Osteoblast (primary cell): ENCODE results near the gene OR4N5. TPM values are rescaled to one million over a fixed set of nuclear protein-coding genes. Genes with fewer than 3 reads are reported as not detected.

Experiments used
- DNase-seq: peaks from one replicate; pipeline ENCODE4 v3.0.0; 2011; ENCODE audit warnings: low spot score, mixed read lengths; ENCODE audit not compliant: insufficient read length; ENCODE audit errors: missing footprints
- H2AFZ ChIP-seq: 2 replicates; pipeline ENCODE4 v1.6.0; 2011; ENCODE audit warnings: mild to moderate bottlenecking, low read length
- H3K27ac ChIP-seq: 2 replicates; pipeline ENCODE4 v1.5.1; 2011; ENCODE audit warnings: mild to moderate bottlenecking, low read depth, low read length, moderate library complexity
- H3K27me3 ChIP-seq: 2 replicates; pipeline ENCODE4 v1.6.0; 2012; ENCODE audit warnings: mild to moderate bottlenecking, control low read depth, inconsistent platforms, low read length, moderate library complexity; ENCODE audit not compliant: insufficient read depth
- H3K36me3 ChIP-seq: 2 replicates; pipeline ENCODE4 v1.5.1; 2011; ENCODE audit warnings: mild to moderate bottlenecking, low read length, control low read depth, moderate library complexity; ENCODE audit not compliant: insufficient read depth
- H3K4me1 ChIP-seq: 2 replicates; pipeline ENCODE4 v1.5.1; 2011; ENCODE audit warnings: mild to moderate bottlenecking, low read length, control low read depth, moderate library complexity; ENCODE audit not compliant: insufficient read depth
- H3K4me2 ChIP-seq: 2 replicates; pipeline ENCODE4 v1.6.0; 2011; ENCODE audit warnings: mild to moderate bottlenecking, low read length; ENCODE audit not compliant: insufficient read depth
- H3K4me3 ChIP-seq: fragments of 200-600 bp; sonication (generic); 3 replicates; pipeline ENCODE4 v1.5.1; 2012; ENCODE audit warnings: mild to moderate bottlenecking, low read length, inconsistent platforms; ENCODE audit not compliant: insufficient read depth
- H3K79me2 ChIP-seq: 2 replicates; pipeline ENCODE4 v1.6.0; 2012; ENCODE audit warnings: mild to moderate bottlenecking, low read length, control low read depth, inconsistent platforms; ENCODE audit not compliant: insufficient read depth
- H3K9me3 ChIP-seq: 2 replicates; pipeline ENCODE4 v1.5.1; 2011; ENCODE audit warnings: low read depth, low read length, control low read depth
- H4K20me1 ChIP-seq: 2 replicates; pipeline ENCODE4 v1.6.0; 2012; ENCODE audit warnings: mild to moderate bottlenecking, low read length, control low read depth; ENCODE audit not compliant: insufficient read depth
- CTCF ChIP-seq: IDR thresholded peaks from 2 replicates; pipeline ENCODE4 v1.5.1; 2011; ENCODE audit warnings: mild to moderate bottlenecking, low read depth, low read length, moderate library complexity; ENCODE audit errors: extremely low read depth
- total RNA-seq: library from RNA; depleted of rRNA; stranded (reverse); fragments of >200 nt; gene quantifications from 2 replicates; pipeline ENCODE4 v1.2.3, GENCODE V29; 2012

The OR4N5 gene
- total RNA-seq, 1 donor, result not detected

GRCh38 chr14:20110438-20110837 lies 28.2 kb upstream of the OR4N5 start, which contains the start of gene OR4K17:
Gene OR4K17, plus strand, starts transcription at chr14:20110739. Its CDS starts 6,761 bp downstream, at chr14:20117500.
- no peaks in the 10 kb centered on the region for H3K9me3 ChIP-seq
- H3K79me2 ChIP-seq, result no peaks in the 10 kb centered on the region
- no peak within 1 kb of the TSS for H3K27ac ChIP-seq
- H4K20me1 ChIP-seq, result no peaks in the 10 kb centered on the region
- no peak for TF ChIP-seq CTCF
- H3K4me1 ChIP-seq, result no peaks in the 10 kb centered on the region
- no peaks in the 10 kb centered on the region for H3K36me3 ChIP-seq
- H3K27me3 ChIP-seq, result no peaks in the 10 kb centered on the region
- H2AFZ ChIP-seq, result no peak within 1 kb of the TSS
- no peak for DNase-seq
- no peak within 1 kb of the TSS for H3K4me3 ChIP-seq
- H3K4me2 ChIP-seq, result no peak within 1 kb of the TSS

GRCh38 chr14:20112321-20112720 lies 26.3 kb upstream of the OR4N5 start:
- Histone ChIP-seq H3K27me3 (no peaks in the 10 kb centered on the region), H3K36me3 (no peaks in the 10 kb centered on the region), H3K9me3 (no peaks in the 10 kb centered on the region), H3K79me2 (no peaks in the 10 kb centered on the region), H2AFZ (no peak overlapping the region), H3K4me1 (no peaks in the 10 kb centered on the region), H3K4me2 (no peak overlapping the region), H3K4me3 (no peak overlapping the region), H4K20me1 (no peaks in the 10 kb centered on the region), H3K27ac (no peak overlapping the region)
- TF ChIP-seq CTCF, result no peak
- no peak for DNase-seq

GRCh38 chr14:20116748-20117147 lies 21.9 kb upstream of the OR4N5 start:
- Histone ChIP-seq H4K20me1 (no peaks in the 10 kb centered on the region), H3K4me3 (no peak overlapping the region), H3K9me3 (no peaks in the 10 kb centered on the region), H3K27ac (no peak overlapping the region), H2AFZ (no peak overlapping the region), H3K36me3 (no peaks in the 10 kb centered on the region), H3K27me3 (no peaks in the 10 kb centered on the region), H3K4me2 (no peak overlapping the region), H3K79me2 (no peaks in the 10 kb centered on the region), H3K4me1 (no peaks in the 10 kb centered on the region)
- TF ChIP-seq CTCF, result no peak
- no peak for DNase-seq

GRCh38 chr14:20118795-20119194 lies 19.8 kb upstream of the OR4N5 start:
- no peaks in the 10 kb centered on the region for H3K79me2 ChIP-seq

More at GRCh38 chr14:20118795-20119194, 19.8 kb upstream of the OR4N5 start:
- H3K27me3 ChIP-seq, result no peaks in the 10 kb centered on the region
- H3K27ac ChIP-seq, result no peak overlapping the region
- no peaks in the 10 kb centered on the region for H3K9me3 ChIP-seq
- H3K36me3 ChIP-seq, result no peaks in the 10 kb centered on the region
- H3K4me3 ChIP-seq, result no peak overlapping the region
- no peak for TF ChIP-seq CTCF
- no peak overlapping the region for H3K4me2 ChIP-seq
- DNase-seq, result no peak
- H2AFZ ChIP-seq, result no peak overlapping the region
- no peaks in the 10 kb centered on the region for H3K4me1 ChIP-seq
- no peaks in the 10 kb centered on the region for H4K20me1 ChIP-seq
